Keratinocyte (primary cell): ENCODE data around the gene LTF. TPM values are rescaled to one million over a fixed set of nuclear protein-coding genes. Genes with fewer than 3 reads are reported as not detected.

ENCODE experiments used
- DNase-seq: peaks from one replicate; pipeline ENCODE4 v3.0.0-alpha.2; 2011; ENCODE audit warnings: low read depth, missing footprints, low spot score
- FAIRE-seq: peaks from 2 replicates; lab custom pipeline; 2011; peaks lifted over from hg19 to GRCh38; lab: Jason Lieb, UNC
- H2AFZ ChIP-seq: 2 replicates; pipeline ENCODE4 v1.6.0; 2012; ENCODE audit warnings: low read length, control low read depth, inconsistent platforms; ENCODE audit not compliant: control insufficient read depth
- H3K27ac ChIP-seq: 2 replicates; pipeline ENCODE4 v1.5.1; 2011; ENCODE audit warnings: low read length; ENCODE audit not compliant: control insufficient read depth, insufficient read depth
- H3K27me3 ChIP-seq: 3 replicates; pipeline ENCODE4 v1.6.0; 2011; ENCODE audit warnings: low read length; ENCODE audit not compliant: control insufficient read depth, insufficient read depth; ENCODE audit errors: extremely low read depth
- H3K36me3 ChIP-seq, 2 experiments: 2 replicates in 1 of 2; 3 replicates in 1 of 2; pipeline ENCODE4 v1.5.1; 2011; ENCODE audit warnings: low read length in 2 of 2, mild to moderate bottlenecking in 1 of 2; ENCODE audit not compliant: control insufficient read depth in 2 of 2, insufficient read depth in 2 of 2; ENCODE audit errors: extremely low read depth in 1 of 2
- H3K4me1 ChIP-seq: 3 replicates; pipeline ENCODE4 v1.5.1; 2011; ENCODE audit warnings: low read length; ENCODE audit not compliant: control insufficient read depth, insufficient read depth; ENCODE audit errors: extremely low read depth
- H3K4me2 ChIP-seq: 3 replicates; pipeline ENCODE4 v1.6.0; 2011; ENCODE audit warnings: low read depth, low read length; ENCODE audit not compliant: control insufficient read depth, insufficient read depth; ENCODE audit errors: extremely low read depth
- H3K4me3 ChIP-seq, 3 experiments: fragments of 200-600 bp in 1 of 3; sonication (generic) in 1 of 3; 2 replicates in 2 of 3; 3 replicates in 1 of 3; pipeline ENCODE4 v1.5.1; 2011 to 2016; ENCODE audit warnings: low read length in 3 of 3, mild to moderate bottlenecking in 3 of 3, control low read depth in 2 of 3, inconsistent platforms in 1 of 3, low read depth in 1 of 3, mixed read lengths in 1 of 3, mixed run types in 1 of 3, moderate library complexity in 1 of 3; ENCODE audit not compliant: control insufficient read depth in 2 of 3, insufficient read depth in 2 of 3; ENCODE audit errors: extremely low read depth in 1 of 3
- H3K79me2 ChIP-seq: 2 replicates; pipeline ENCODE4 v1.6.0; 2012; ENCODE audit warnings: low read length; ENCODE audit not compliant: control insufficient read depth, insufficient read depth
- H3K9ac ChIP-seq: 3 replicates; pipeline ENCODE4 v1.6.0; 2011; ENCODE audit warnings: low read length; ENCODE audit not compliant: control insufficient read depth, insufficient read depth; ENCODE audit errors: extremely low read depth
- H3K9me1 ChIP-seq: 3 replicates; pipeline ENCODE4 v1.6.0; 2011; ENCODE audit warnings: low read length; ENCODE audit not compliant: control insufficient read depth, insufficient read depth; ENCODE audit errors: extremely low read depth
- H3K9me3 ChIP-seq: 2 replicates; pipeline ENCODE4 v1.5.1; 2012; ENCODE audit warnings: low read depth, low read length; ENCODE audit not compliant: control insufficient read depth
- H4K20me1 ChIP-seq: 3 replicates; pipeline ENCODE4 v1.6.0; 2011; ENCODE audit warnings: low read length; ENCODE audit not compliant: control insufficient read depth, insufficient read depth; ENCODE audit errors: extremely low read depth
- CTCF ChIP-seq, 3 experiments: IDR thresholded peaks in 1 of 3; conservative IDR thresholded peaks in 1 of 3; optimal IDR thresholded peaks in 1 of 3; 2 replicates in 2 of 3; 3 replicates in 1 of 3; pipeline versions ENCODE3 to v1.5.1; 2011; ENCODE audit warnings: low read length in 3 of 3, mild to moderate bottlenecking in 3 of 3, moderate library complexity in 2 of 3, control low read depth in 1 of 3, inconsistent platforms in 1 of 3; ENCODE audit not compliant: insufficient read depth in 2 of 3; ENCODE audit errors: extremely low read depth in 1 of 3
- EZH2 ChIP-seq: IDR thresholded peaks from one replicate; pipeline ENCODE4 v1.6.1; 2012; ENCODE audit warnings: inconsistent platforms, mild to moderate bottlenecking, low read length, moderate library complexity
- dilution Hi-C: fragments of 300-500 bp; cut with MboI; formaldehyde crosslinking; loops from one replicate; pipeline ENCODE4 v1.7.0; 2020; ENCODE audit warnings: low sequenced_read_pairs; ENCODE audit not compliant: extremely low pct_ligation_motif_present
- polyA plus RNA-seq, 5 experiments: library from polyadenylated mRNA; depleted of rRNA in 3 of 5; stranded (reverse) in 3 of 5; stranded (forward) in 1 of 5; unstranded in 1 of 5; fragments of >200 nt; gene quantifications; 1 replicate in 1 of 5; 2 replicates in 3 of 5; 3 replicates in 1 of 5; pipeline versions ENCODE4 v1.2.1 to v1.2.3, GENCODE V29; 2011 to 2012; ENCODE audit warnings: missing spikeins in 2 of 5, low read depth in 1 of 5, low replicate concordance in 1 of 5

LTF gene
- polyA plus RNA-seq, 1 donor (not counting 4 experiments of a cell fraction or from before 2014, with no cell fraction given) = not detected

GRCh38 chr3:46401579-46401978 lies 63.1 kb downstream of the LTF start:
- FAIRE-seq (no peak), DNase-seq (no peak)
- no peaks in the 10 kb centered on the region for H3K9me1 ChIP-seq
- no peaks in the 10 kb centered on the region for H3K36me3 ChIP-seq
- H3K79me2 ChIP-seq = no peaks in the 10 kb centered on the region
- TF ChIP-seq EZH2 = no peak
- no peak for TF ChIP-seq CTCF (optimal IDR thresholded peaks at IDR 0.05 in 1 of 3, IDR thresholded peaks at IDR 0.05 in 1 of 3, conservative IDR thresholded peaks at IDR 0.05 in 1 of 3; ENCODE audit: extremely low read depth in 1 of 3, insufficient read depth in 2 of 3, low read length in 3 of 3)
- no peaks in the 10 kb centered on the region for H4K20me1 ChIP-seq
- no peaks in the 10 kb centered on the region for H3K27me3 ChIP-seq
- no peak overlapping the region for H3K4me3 ChIP-seq
- no peak overlapping the region for H3K9ac ChIP-seq
- H3K4me2 ChIP-seq = no peak overlapping the region
- dilution Hi-C loops = no loop called here
- H3K4me1 ChIP-seq = no peaks in the 10 kb centered on the region
- H2AFZ ChIP-seq = no peak overlapping the region
- H3K27ac ChIP-seq = no peak overlapping the region
- H3K9me3 ChIP-seq = no peaks in the 10 kb centered on the region

GRCh38 chr3:46400846-46401245 lies 63.9 kb downstream of the LTF start:
- Histone ChIP-seq H3K4me1 (no peaks in the 10 kb centered on the region), H3K9me3 (no peaks in the 10 kb centered on the region), H3K9ac (no peak overlapping the region), H3K27me3 (no peaks in the 10 kb centered on the region), H3K36me3 (no peaks in the 10 kb centered on the region), H4K20me1 (no peaks in the 10 kb centered on the region), H3K4me3 (no peak overlapping the region), H2AFZ (no peak overlapping the region), H3K79me2 (no peaks in the 10 kb centered on the region), H3K27ac (no peak overlapping the region), H3K9me1 (no peaks in the 10 kb centered on the region), H3K4me2 (no peak overlapping the region)
- FAIRE-seq (no peak), DNase-seq (no peak)
- dilution Hi-C loops = no loop called here
- TF ChIP-seq EZH2 (no peak), CTCF (optimal IDR thresholded peaks at IDR 0.05 in 1 of 3, IDR thresholded peaks at IDR 0.05 in 1 of 3, conservative IDR thresholded peaks at IDR 0.05 in 1 of 3; ENCODE audit: extremely low read depth in 1 of 3, insufficient read depth in 2 of 3, low read length in 3 of 3) (no peak)
